GM21737 (cell line): ENCODE measurements around the gene TMEM62.
"Not testable (repeated sequence)": the region's sequence is repeated elsewhere in the genome, so short reads cannot be mapped to it uniquely, and the experiment has no call there.

ENCODE experiments used
- ATAC-seq: cut with Tn5 transposase; IDR thresholded peaks from one replicate; pipeline ENCODE4 v1.9.1; 2021; ENCODE audit warnings: mild to moderate bottlenecking, moderate library complexity; ENCODE audit not compliant: unreplicated experiment

TMEM62 gene

DNA sequence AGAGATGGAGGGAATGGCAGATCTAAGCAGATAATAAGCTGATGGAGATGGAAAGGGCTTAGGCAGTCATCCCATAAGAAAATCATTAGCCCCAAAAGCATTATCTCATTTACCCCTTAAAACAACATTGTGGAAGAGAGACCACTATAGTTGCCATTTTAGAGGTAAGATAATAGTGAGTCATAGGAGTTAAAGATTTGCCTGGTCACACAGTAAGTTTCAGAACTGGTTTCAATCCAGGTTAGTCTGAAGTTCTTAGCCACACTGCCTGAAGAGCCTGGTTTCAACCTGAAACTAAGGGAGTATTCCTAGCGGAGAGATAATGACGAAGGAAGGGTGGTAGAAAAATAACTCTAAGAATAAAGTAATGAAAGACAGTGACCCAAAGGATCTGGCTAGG, 14.6 kb upstream of the TMEM62 start:
- ATAC-seq, result no peak

DNA sequence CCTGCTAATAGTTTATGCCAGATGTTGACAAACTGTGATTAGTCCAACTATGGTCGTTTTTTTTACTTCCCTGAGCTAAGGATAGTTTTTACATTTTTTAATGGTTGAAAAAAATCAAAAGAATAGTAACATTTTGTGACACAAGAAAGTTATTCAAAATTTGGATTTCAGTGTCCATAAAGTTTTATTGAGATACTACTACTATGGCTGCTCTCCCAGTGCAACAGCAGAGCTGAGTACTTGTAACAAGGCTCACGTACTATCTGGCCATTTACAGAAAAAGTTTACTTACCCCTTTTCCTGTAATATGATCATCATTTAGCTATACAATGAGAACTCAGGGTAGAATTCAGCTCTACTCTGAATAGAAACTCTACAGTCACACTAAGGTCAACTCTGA, 11.5 kb upstream of the TMEM62 start:
- no peak for ATAC-seq

DNA sequence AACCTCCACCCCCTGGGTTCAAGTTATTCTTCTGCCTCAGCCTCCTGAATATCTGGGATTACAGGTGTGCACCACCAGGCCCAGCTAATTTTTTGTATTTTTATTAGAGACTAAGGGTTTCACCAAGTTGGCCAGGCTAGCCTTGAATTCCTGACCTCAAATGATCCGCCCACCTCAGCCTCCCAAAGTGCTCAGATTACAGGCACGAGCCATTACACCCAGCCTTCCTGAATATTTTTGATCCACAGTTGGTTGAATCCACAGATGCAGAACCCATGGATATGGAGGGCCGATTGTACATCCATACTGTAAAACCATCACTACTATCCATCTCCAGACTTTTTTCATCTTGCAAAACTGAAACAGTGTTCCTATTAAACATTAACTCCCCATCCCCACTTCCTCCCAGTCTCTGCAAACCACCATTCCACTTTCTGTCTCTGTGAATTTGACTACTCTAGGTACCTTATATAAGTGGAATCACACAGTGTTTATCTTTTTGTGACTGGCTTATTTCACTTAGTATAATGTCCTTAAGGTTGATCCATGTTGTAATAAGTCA, 8.2 kb upstream of the TMEM62 start:
- ATAC-seq, result no peak

DNA sequence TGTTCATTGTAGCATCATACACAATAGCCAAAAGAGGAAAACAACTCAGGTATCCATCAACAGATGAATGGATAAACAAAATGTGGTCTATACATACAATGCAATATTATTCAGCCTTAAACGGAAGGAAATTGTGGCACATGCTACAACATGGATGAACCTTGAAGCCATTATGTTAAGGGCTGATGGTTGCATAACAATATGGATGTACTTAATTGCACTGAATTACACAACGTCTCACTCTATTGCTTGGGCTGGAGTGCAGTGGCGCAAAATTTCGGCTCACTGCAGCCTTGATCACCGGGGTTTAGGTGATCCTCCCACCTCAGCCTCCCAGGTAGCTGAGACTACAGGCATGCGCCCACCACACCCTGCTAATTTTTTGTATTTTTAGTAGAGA, 7.0 kb upstream of the TMEM62 start:
- ATAC-seq, result no peak

DNA sequence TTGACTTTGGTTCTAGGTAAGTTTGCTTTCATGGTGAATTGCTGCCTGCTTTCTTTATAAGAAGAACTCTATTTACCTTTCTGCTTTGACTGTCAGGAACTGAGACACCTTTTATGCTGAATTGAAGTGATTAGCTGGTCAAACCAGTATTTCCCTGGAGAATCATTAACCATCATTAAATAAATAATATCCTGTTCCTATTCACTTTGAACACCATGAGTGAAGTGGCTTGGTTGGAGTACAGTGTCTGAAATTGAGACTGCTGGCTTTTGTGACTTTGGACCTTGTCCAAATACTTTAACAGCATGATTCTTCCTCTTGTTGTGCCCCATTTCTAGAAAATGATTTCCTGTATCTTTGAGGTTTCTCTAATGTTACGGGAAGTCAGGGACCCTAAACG, 5.6 kb upstream of the TMEM62 start:
- ATAC-seq, result no peak

DNA sequence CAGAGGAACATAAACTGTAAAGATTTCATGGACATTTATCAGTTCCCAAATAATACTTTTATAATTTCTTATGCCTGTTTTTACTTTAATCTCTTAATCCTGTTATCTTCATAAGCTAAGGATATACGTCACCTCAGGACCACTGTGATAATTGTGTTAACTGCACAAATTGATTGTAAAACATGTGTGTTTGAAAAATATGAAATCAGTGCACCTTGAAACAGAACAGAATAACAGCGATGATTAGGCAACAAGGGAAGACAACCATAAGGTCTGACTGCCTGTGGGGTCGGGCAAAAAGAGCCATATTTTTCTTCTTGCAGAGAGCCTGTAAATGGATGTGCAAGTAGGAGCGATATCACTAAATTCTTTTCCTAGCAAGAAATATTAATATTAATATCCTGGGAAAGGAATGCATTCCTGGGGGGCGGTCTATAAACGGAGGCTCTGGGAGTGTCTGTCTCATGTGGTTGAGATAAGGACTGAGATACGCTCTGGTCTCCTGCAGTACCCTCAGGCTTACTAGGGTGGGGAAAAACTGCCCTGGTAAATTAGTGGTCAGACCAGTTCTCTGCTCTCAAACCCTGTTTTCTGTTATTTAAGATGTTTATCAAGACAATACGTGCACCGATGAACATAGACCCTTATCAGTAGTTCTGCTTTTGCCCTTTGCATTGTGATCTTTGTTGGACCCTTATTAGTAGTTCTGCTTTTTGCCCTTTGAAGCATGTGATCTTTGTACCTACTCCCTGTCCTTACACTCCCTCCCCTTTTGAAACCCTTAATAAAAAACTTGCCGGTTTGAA, 5.0 kb upstream of the TMEM62 start:
- not testable (repeated sequence) for ATAC-seq

DNA sequence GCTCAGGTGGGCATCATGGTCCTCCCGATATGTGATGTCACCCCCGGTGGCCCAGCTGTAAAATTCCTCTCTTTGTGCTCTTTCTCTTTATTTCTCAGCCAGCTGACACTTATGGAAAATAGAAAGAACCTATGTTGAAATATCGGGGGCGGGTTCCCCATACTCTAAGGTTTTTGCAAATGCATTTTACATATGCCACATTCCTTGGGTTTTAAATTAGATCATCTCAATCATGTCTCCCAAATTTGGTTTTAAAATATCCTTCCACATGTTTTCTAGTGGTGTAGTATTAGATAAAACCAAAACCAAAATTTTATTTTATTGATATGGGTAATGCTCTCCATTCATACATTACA, 4.4 kb upstream of the TMEM62 start:
- no peak for ATAC-seq

DNA sequence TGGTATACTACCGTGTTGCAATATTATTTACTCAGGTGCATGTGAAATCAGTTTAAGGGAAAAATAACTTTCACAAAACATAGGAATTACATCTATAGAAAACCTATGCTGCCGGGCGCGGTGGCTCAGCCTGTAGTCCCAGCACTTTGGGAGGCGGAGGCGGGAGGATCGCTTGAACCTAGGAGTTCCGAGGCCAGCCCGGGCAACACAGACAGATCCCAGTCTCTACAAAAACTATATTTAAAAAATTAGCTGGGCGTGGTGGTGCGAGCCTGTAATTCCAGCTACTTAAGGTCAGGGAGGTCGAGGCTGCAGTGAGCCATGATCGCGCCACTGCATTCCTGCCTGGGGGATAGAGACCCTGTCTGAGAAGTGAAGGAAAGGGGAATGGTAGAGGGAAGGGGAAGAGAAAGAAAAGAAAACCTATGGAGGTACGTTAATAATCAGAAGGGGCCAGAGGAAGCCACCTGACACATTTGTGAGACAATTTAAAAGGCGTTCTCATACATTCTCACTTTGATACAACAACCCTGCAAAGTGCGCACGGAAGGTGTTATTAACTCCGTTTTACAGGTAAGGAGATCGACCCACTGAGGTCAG, 456 bp upstream of the TMEM62 start:
- no peak for ATAC-seq

DNA sequence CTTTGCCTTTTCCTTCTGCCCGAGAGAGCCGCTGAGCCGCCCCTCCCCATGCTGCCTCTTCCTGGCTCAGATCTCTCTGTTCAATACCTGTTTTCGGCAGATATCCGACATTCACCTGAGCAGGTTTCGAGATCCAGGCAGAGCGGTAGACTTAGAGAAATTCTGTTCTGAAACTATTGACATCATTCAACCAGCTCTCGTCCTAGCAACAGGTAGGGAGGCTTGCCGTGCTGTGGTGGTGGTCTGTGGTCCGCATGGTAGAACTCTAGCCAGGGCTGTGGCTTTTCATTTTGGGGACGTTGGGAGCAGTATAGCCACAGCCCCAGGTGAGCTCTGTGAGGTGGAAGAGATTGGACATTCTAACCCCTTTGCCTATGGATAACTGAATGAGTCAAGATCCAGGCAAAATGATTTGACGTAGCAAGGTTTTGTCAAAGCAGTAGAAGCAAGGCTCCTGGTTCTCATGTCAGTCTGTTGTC, 810 bp downstream of the TMEM62 start:
- ATAC-seq, result no peak

DNA sequence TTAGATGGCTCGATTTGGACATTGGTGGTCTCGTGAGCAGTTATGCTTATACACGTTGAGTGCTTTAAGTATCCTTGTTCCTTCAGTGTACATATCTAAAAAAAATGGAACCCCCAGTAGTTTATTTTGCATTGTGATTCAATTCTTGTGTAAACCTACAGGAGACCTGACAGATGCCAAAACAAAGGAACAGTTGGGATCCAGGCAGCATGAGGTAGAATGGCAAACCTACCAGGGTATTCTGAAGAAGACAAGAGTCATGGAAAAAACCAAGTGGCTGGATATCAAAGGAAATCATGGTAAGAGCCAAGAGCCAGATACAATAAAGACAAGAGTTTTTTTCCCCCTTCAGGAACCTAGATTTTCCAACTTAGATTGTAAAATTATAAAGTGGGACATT, 2.0 kb downstream of the TMEM62 start:
- ATAC-seq, result no peak

DNA sequence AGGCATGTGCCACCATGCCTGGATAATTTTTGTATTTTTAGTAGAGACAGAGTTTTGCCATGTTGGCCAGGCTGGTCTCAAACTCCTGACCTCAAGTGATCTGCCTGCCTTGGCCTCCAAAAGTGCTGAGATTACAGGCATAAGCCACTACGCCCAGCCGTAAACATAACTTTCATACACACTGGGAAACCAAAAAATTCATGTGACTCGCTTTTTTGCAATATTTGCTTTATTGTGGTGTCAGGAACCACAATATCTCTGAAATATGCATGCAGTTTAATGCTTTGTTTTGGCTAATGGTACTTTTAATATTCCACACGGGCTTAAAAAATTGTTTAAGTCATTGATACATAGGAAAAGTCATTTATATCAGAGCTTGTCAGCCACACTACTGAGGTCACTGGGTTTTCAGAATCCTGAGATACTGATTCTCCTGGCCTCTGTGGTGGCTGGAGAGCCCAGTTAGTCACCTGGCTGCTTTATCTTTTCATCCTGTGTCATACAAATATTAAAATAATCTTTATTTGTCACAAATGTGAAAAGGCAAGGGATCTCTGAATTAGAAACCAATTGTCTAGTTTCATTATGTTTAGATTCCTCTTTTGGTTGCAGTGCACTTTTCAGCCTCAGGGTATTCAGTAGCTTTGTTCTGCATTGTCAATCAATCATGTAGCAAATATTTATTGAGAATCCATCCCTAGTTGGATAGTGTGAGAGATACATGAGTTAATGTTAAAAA, 10.0 kb downstream of the TMEM62 start:
- ATAC-seq, result no peak

DNA sequence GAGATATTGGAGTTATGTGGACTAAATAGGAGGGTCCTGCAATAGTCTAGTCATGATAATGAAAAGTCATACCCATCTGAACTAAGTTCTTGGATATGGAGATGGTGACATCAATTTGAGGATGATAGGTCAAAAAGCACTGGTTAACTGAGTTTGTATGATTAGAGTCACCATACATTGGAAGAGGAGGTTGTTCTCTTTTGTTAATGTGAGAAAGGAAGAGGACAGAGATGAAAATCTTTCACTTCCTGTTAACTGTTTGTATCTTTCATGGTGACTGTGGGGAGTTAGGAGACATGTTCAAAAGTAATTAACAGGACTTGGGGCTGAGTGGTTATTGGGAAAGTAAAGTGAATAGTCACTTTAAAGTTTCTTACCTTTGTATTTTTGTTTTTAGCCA, 11.1 kb downstream of the TMEM62 start:
- no peak for ATAC-seq

DNA sequence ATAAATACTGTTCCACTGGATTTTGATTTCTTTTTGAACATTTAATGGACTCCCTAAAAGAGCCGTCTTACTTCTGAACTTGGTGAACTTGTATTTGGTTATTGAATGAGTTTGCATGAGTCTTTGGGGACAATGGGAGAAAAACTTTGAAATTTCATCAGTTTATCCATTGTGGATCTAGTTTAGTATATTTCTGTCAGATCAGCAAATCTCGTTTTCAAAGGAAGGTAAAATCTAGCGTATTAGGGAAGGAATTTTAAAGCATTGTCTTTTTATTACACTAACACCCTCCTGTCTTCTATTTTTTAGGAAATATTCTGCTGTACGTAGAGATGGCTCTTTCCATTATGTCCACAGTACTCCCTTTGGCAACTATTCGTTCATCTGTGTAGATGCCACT, 12.8 kb downstream of the TMEM62 start:
- ATAC-seq, result no peak

DNA sequence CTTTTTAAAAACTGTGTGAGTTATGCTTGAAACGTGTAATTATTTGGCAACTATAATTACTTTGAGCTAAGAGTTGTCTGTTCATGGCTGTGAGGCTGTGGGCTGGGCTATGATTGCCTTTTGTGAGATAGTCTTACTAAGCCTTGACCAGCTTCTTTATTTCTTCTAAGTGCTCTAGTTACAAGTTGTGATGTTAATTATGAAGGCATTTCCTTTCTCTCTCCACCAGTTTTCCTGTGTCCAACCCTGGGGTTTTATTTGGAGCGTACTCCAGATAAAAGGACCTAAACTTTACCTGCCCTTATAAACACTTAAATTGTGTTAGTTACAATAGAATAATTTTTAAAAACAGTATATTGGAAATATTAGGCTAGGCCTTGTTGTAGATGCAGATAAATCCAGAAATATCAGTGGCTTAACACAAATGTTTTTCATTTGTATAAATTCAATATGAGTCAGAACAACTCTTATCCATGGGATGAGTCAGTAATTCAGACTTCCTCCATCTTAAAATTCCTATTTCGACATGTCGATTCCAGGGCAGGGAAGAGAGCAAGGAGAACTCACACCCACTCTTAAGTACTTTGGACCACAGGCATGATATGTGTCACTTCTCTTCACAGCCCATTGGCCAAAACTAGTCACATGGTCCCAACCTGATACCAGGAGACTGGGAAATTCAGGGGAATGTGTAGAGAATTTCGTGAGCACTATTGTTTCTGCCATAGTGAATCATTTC, 17.0 kb downstream of the TMEM62 start:
- no peak for ATAC-seq

DNA sequence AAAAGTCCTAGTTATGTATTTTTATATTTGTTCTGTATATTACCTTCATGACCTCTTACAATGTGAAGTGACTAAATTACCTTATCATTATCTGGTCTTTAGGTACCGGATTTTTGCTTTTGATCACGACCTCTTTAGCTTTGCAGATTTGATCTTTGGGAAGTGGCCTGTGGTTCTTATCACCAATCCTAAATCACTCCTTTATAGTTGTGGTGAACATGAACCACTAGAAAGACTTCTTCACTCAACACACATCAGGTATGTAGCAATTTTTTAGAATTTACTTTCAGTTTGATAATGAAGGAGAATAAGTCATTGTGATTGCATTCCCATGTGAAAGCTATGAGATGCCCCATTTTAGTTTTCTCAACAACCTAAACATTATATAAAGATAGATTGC, 18.3 kb downstream of the TMEM62 start:
- no peak for ATAC-seq

DNA sequence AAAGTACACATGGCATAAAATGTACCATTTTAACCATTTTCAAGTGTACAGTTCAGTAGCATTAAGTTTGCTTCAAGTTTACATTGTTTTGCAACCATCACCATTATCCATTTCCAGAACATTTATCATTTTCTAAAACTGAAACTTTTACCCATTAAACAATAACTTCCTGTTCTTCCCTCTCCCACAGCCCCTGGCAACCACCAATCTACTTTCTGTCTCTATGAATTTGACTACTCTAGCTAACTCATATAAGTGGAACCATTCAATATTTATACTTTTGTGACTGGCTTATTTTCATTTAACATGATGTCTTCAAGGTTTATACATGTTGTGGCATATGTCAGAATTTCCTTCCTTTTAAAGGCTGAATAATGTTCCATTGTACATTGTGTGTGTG, 19.9 kb downstream of the TMEM62 start:
- no peak for ATAC-seq

DNA sequence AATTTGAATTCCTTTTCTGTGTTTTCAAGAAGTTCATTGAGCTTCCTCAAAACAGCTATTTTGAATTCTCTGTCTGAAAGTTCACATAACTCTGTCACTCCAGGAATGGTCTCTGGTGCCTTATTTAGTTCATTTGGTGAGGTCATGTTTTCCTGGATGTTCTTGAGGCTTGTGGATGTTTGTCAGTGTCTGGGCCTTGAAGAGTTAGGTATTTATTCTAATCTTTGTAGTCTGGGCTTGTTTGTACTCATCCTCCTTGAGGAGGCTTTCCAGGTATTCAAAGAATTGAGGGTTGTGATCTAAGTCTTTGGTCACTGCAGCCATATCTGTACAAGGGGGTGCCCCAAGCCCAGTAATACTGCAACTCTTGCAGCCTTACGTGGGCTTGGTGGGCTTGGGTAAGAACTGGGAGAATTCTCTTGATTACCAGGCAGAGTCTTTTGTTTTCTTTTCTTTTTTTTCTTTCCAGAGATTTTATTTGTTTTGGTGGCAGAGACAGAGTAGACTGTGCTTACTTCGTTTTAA, 32.5 kb downstream of the TMEM62 start:
- no peak for ATAC-seq

DNA sequence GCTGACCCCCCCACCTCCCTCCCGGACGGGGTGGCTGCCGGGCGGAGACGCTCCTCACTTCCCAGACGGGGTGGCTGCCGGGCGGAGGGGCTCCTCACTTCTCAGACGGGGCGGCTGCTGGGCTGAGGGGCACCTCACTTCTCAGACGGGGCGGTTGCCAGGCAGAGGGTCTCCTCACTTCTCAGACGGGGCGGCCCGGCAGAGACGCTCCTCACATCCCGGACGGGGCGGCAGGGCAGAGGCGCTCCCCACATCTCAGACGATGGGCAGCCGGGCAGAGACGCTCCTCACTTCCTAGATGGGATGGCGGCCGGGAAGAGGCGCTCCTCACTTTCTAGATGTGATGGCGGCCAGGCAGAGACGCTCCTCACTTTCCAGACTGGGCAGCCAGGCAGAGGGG, 33.9 kb downstream of the TMEM62 start:
- not testable (repeated sequence) for ATAC-seq

DNA sequence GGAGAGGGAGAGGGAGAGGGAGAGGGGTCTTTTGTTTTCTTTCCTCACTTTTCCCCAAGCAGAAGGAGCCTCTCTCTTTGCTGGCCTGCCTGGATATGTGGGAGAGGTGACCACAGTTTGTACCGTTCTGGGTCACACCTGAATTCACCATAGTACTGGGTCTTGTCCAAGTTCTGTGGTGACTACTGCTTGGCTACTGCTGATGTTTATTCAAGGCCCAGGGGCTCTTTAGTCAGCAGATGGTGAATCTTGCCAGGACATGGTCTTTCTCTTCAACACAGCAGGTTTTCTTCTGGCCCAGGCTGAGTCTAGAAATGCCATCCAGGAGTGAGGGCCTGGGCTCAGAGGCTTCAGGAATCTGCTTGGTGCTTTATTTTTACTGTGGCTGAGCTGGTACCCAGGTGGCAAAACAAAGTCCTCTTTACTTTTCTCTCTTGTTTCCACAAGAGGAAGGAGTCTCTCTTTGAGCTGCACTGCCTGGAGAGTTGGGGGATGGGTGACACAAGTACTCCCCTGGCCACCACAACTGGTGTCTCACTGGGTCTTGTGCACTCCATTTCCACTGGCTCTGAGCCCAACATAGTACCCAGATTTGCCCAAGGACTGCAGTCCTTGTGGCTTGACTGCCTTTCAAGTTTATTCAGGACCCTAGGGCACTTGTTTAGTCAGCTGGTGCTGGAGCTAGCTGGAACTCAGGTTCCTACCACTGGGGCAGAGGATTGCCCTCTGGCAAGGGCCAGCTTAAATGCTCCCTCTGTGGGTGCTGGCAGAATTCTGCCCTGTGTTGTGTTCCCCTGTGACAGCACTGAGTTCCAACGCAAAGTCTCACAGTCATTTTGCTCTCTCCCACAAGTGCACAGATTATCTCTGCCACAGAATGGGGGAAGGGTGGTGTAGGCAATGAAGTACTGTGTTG, 35.1 kb downstream of the TMEM62 start:
- ATAC-seq, result no peak

DNA sequence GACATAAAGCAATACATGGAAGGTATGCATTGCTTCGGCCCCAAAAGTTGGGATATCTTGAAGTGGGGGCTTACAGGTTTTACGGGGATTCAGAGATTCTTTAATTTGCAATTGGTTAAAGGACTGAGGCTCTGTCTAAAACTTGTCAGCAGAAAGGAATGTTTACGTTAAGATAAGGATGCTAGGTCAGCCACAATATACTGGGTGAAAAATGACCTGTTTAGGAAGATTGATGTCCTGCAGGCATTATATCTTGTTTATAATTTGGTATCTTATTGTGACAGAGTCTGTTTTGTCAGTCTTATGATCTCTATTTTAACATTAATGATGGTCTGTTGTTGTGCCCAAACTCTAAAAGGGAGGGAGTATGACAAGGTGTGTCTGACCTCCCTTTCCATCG, 36.5 kb downstream of the TMEM62 start:
- ATAC-seq, result no peak
